ENCODE measurements around the gene RTP2. TPM values are rescaled to one million over a fixed set of nuclear protein-coding genes. Genes with fewer than 3 reads are reported as not detected.
A peak's percentile ranks its signal among the peaks of the same experiment; 100 is the strongest.

Gene RTP2
- total and polyA plus RNA-seq, 2 donors (not counting 3 experiments of a cell fraction or from before 2014, with no cell fraction given), result not detected

- no peak for TF ChIP-seq MAX (IDR thresholded peaks at IDR 0.05; ENCODE audit: insufficient read depth, insufficient read length)
- no peak for TF ChIP-seq FOS (IDR thresholded peaks at IDR 0.05; ENCODE audit: borderline replicate concordance, insufficient read depth, low read length)
- no peak for TF ChIP-seq GATA2 (IDR thresholded peaks at IDR 0.05; ENCODE audit: insufficient read depth, insufficient read length, low read depth, low read length)
- no peak overlapping the region for H3K4me3 ChIP-seq (replicated peaks in 1 of 3; ENCODE audit: insufficient read depth in 1 of 3, low read depth in 1 of 3, low read length in 3 of 3)
- H3K9me1 ChIP-seq (replicated peaks; ENCODE audit: control insufficient read depth, extremely low read depth, insufficient read depth, low read length), result no peaks in the 10 kb centered on the region
- no peak for DNase-seq (ENCODE audit: low read depth, low spot score)
- no peak overlapping the region for H2AFZ ChIP-seq (ENCODE audit: low read depth, low read length)
- H3K9ac ChIP-seq (replicated peaks; ENCODE audit: extremely low read depth, insufficient read depth, low read length), result no peak overlapping the region
- peaks cover 38% of the 10 kb centered on the region for H3K4me1 ChIP-seq (ENCODE audit: control insufficient read depth, extremely low read depth, insufficient read depth, low read length)
- intact Hi-C loops (cut with micrococcal nuclease) (loop anchor here (1.0 to 5.0 kb wide), 6 partner anchors 245 to 1047 kb away; no protein-coding TSS in a partner anchor), dilution Hi-C loops (cut with MboI; ENCODE audit: extremely low pct_ligation_motif_present, low sequenced_read_pairs) (loop anchor here (5.0 to 25.0 kb wide), 2 partner anchors 920 to 1210 kb away; no protein-coding TSS in a partner anchor)
- peaks cover 17% of the 10 kb centered on the region for H3K79me2 ChIP-seq (ENCODE audit: control insufficient read depth, insufficient read depth, low read length)
- H3K4me2 ChIP-seq (ENCODE audit: insufficient read depth, low read length), result peak overlapping the region; percentile 21
- no peaks in the 10 kb centered on the region for H3K27me3 ChIP-seq (ENCODE audit: control insufficient read depth in 2 of 2, insufficient read depth in 2 of 2, low read length in 2 of 2)
- no peak overlapping the region for H3K27ac ChIP-seq (ENCODE audit: insufficient read depth, low read depth, low read length)
- no peaks in the 10 kb centered on the region for H3K36me3 ChIP-seq (ENCODE audit: control insufficient read depth in 2 of 2, extremely low read depth in 1 of 2, insufficient read depth in 2 of 2, low read length in 2 of 2)
- no peaks in the 10 kb centered on the region for H3K9me3 ChIP-seq (replicated peaks; ENCODE audit: control insufficient read depth, insufficient read depth, low read length)
- no TSS peak for BruUV-seq (replicated peaks)
- POLR2A ChIA-PET, result interaction anchor here (0.6 to 1.1 kb wide), 2 partner anchors 325 to 973 kb away, joined by 3 read pairs; no protein-coding TSS in a partner anchor
- no peaks in the 10 kb centered on the region for H4K20me1 ChIP-seq (replicated peaks; ENCODE audit: control insufficient read depth, extremely low read depth, insufficient read depth, low read length)
- no peak for FAIRE-seq
- CTCF ChIA-PET, result interaction anchor here (0.7 to 9.2 kb wide), 9 partner anchors 520 to 1406 kb away, joined by 3 to 254 read pairs (median 4); no protein-coding TSS in a partner anchor
Observed at GRCh38 chr3:187742351-187743171, 40.2 kb upstream of the RTP2 start.
